ENCODE results near the gene ABCC8. TPM values are rescaled to one million over a fixed set of nuclear protein-coding genes. Genes with fewer than 3 reads are reported as not detected.

Gene ABCC8
- total and polyA plus RNA-seq, 10 of the 15 experiments (the other 5 are each of a cell fraction or from before 2014, with no cell fraction given), result not detected

- no peak for TF ChIP-seq ZBTB4 (CRISPR knock-in tag; IDR thresholded peaks at IDR 0.05)
- TF ChIP-seq CHD2 (IDR thresholded peaks at IDR 0.05; ENCODE audit: borderline replicate concordance, low read depth, low read length), result no peak
- TF ChIP-seq, protein P1, sequence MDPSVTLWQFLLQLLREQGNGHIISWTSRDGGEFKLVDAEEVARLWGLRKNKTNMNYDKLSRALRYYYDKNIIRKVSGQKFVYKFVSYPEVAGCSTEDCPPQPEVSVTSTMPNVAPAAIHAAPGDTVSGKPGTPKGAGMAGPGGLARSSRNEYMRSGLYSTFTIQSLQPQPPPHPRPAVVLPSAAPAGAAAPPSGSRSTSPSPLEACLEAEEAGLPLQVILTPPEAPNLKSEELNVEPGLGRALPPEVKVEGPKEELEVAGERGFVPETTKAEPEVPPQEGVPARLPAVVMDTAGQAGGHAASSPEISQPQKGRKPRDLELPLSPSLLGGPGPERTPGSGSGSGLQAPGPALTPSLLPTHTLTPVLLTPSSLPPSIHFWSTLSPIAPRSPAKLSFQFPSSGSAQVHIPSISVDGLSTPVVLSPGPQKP (IDR thresholded peaks at IDR 0.05; ENCODE audit: low read depth, low read length), result no peak
- TF ChIP-seq FOS (IDR thresholded peaks at IDR 0.05; ENCODE audit: borderline replicate concordance, extremely low read depth, insufficient read length), result no peak
- no peak for TF ChIP-seq KLF5 (IDR thresholded peaks at IDR 0.05; ENCODE audit: partially characterized antibody)
Measured at GRCh38 chr11:17413414-17414316, 63.0 kb downstream of the ABCC8 start (continued).

DNA sequence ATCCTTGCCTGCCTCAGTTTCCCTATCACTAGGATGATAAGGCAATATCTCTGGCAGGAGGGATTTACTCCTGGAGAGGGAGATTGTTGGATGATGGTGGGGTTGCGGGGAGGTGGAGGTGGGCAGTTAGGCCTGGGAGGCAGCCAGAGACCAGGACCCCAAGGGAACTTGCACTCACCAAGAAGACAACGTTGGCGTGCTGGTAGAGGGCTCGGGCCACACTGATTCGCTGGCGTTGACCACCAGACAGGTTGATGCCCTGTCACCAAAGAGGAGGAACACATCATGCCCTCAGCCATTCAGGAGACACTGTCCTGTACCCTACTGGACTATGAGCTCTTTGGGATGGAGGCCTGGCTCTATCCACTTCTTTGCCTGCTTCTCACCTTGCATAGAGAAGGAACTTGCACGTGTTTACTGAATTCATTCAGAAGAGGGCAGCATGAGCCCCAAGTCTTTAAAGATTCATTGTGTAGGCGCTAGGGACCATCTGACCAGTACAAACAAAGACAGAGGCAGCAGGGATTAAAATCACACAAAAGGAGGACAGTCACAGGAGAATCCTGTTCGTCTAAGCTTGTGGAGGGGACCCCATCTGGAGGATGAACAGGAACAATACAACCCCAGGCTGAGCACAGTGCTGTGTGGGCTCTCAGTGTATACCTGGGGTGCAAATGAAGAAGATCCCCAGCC is 64.0 kb downstream of the ABCC8 start:
- Histone ChIP-seq H3K4me1 (ENCODE audit: control insufficient read depth, insufficient read depth, low read length) (no peaks in the 10 kb centered on the region), H3K9ac (ENCODE audit: control insufficient read depth, insufficient read depth, low read length) (no peak overlapping the region), H3K27ac (ENCODE audit: control insufficient read depth, insufficient read depth) (no peak overlapping the region), H3K36me3 (ENCODE audit: control insufficient read depth in 2 of 2, insufficient read depth in 2 of 2, low read length in 1 of 2) (no peaks in the 10 kb centered on the region), H3K9me3 (replicated peaks; ENCODE audit: control insufficient read depth, insufficient read depth, low read length) (no peaks in the 10 kb centered on the region), H2AFZ (ENCODE audit: control insufficient read depth, low read depth, low read length) (no peak overlapping the region), H4K20me1 (ENCODE audit: control insufficient read depth, insufficient read depth) (no peaks in the 10 kb centered on the region), H3K27me3 (replicated peaks in 1 of 2; ENCODE audit: control insufficient read depth in 2 of 2, insufficient read depth in 2 of 2, low read length in 1 of 2) (no peaks in the 10 kb centered on the region; a peak in 2 of 4 replicates), H3K4me2 (ENCODE audit: control insufficient read depth, insufficient read depth) (no peak overlapping the region), H3K79me2 (ENCODE audit: control insufficient read depth, insufficient read depth, low read length) (no peaks in the 10 kb centered on the region), H3K4me3 (no peak overlapping the region)
- FAIRE-seq (no peak), DNase-seq (ENCODE audit: low read depth, low spot score) (no peak), ATAC-seq (no peak)
- whole genome bisulfite sequencing (ENCODE audit: insufficient coverage, insufficient replicate concordance, low lambda C conversion rate, missing lambda C conversion rate), result 19% methylated on average over 9 of the region's 9 CpGs
- in situ Hi-C loops (cut with MboI) (no loop called here), intact Hi-C loops (cut with micrococcal nuclease; ENCODE audit: unreplicated experiment) (no loop called here)
- RAD21 ChIA-PET (ENCODE audit: unreplicated experiment), result no interaction called here
- SMC1A ChIA-PET (ENCODE audit: uncharacterized antibody, unreplicated experiment), result no interaction called here
- CTCF ChIA-PET, result no interaction called here
- POLR2A ChIA-PET, result no interaction called here
- no TSS peak for BruUV-seq (replicated peaks)
- TF ChIP-seq, protein P2, sequence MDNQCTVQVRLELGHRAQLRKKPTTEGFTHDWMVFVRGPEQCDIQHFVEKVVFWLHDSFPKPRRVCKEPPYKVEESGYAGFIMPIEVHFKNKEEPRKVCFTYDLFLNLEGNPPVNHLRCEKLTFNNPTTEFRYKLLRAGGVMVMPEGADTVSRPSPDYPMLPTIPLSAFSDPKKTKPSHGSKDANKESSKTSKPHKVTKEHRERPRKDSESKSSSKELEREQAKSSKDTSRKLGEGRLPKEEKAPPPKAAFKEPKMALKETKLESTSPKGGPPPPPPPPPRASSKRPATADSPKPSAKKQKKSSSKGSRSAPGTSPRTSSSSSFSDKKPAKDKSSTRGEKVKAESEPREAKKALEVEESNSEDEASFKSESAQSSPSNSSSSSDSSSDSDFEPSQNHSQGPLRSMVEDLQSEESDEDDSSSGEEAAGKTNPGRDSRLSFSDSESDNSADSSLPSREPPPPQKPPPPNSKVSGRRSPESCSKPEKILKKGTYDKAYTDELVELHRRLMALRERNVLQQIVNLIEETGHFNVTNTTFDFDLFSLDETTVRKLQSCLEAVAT (IDR thresholded peaks at IDR 0.05), result no peak
- TF ChIP-seq SUZ12 (IDR thresholded peaks at IDR 0.05; ENCODE audit: unreplicated experiment) (no peak), FOXK2 (IDR thresholded peaks at IDR 0.05) (no peak), BACH1 (IDR thresholded peaks at IDR 0.05; ENCODE audit: borderline replicate concordance) (no peak)
- TF ChIP-seq, protein P3, sequence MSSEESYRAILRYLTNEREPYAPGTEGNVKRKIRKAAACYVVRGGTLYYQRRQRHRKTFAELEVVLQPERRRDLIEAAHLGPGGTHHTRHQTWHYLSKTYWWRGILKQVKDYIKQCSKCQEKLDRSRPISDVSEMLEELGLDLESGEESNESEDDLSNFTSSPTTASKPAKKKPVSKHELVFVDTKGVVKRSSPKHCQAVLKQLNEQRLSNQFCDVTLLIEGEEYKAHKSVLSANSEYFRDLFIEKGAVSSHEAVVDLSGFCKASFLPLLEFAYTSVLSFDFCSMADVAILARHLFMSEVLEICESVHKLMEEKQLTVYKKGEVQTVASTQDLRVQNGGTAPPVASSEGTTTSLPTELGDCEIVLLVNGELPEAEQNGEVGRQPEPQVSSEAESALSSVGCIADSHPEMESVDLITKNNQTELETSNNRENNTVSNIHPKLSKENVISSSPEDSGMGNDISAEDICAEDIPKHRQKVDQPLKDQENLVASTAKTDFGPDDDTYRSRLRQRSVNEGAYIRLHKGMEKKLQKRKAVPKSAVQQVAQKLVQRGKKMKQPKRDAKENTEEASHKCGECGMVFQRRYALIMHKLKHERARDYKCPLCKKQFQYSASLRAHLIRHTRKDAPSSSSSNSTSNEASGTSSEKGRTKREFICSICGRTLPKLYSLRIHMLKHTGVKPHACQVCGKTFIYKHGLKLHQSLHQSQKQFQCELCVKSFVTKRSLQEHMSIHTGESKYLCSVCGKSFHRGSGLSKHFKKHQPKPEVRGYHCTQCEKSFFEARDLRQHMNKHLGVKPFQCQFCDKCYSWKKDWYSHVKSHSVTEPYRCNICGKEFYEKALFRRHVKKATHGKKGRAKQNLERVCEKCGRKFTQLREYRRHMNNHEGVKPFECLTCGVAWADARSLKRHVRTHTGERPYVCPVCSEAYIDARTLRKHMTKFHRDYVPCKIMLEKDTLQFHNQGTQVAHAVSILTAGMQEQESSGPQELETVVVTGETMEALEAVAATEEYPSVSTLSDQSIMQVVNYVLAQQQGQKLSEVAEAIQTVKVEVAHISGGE (CRISPR knock-in tag; IDR thresholded peaks at IDR 0.05), result no peak
